ENCODE measurements around the gene KLF5.

- TF ChIP-seq CTCF (conservative IDR thresholded peaks at IDR 0.05) = no peak
- TF ChIP-seq ZFX (IDR thresholded peaks at IDR 0.05) = no peak
These were observed 60.8 kb downstream of the KLF5 start for GRCh38 chr13:73119612-73120011.
